ENCODE data around the gene ITSN1.

The ITSN1 gene

GRCh38 chr21:33729641-33730040 is 87.3 kb downstream of the ITSN1 start:
- DNase-seq (ENCODE audit: low read depth in 2 of 2), result no peak

DNA sequence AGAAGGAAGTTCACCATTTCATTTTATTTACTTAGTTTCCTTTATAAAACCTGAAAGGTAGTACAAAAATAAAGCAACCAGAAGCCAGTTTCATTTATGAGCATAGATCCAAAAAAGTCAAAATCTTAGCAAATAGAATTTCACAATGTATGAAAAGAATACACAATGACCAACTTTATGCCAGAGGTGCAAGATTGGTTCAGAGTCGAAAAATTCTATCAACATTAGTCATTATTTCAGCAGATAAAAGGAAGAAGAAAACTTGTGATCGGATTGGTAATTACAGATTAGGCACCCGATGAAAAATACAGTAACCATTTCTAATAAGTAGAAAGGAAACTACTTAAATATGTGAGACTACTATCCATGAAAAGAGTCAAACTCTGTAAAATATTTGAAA is 89.1 kb downstream of the ITSN1 start:
- DNase-seq (ENCODE audit: low read depth in 2 of 2), result no peak

- DNase-seq (ENCODE audit: low read depth in 2 of 2), result no peak
Observed at GRCh38 chr21:33732038-33732437, 89.7 kb downstream of the ITSN1 start.

DNA sequence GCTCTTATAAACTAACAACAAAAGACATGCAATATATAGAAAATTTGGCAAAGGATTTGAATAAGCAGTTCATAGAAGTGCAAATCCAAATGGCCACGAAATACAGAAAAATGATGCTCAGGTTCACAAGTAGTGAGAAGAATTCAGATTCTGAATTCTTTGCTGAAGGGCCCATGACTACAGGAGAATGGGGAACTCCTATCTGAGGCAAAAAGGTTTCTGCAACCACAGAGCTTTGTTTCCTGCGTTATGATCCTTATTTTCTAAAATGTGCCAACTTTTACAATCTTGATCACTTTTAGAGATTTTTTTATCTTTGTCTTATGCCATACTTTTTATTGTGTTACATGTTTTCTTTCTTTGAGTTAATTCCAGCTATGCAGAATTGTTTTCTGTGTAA is 91.3 kb downstream of the ITSN1 start:
- DNase-seq (ENCODE audit: low read depth in 2 of 2), result no peak

DNA sequence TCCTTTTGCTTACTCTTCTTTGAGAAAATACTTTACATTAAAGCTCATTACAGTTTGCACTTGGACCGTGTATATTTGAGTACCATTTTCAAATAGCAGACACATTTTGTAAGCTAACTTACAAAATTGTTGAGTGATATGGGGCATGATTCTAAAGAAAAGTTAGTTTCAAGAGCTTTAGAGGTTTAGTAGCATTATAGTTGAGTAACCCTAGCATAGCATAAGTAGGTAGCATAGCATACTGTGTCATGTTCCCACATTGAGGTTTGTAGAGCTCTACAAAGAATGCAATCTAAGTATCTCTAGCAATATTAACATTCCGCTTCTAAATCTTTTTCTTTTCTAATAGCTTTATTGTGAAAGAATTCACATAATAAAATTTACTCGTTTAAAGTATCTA is 92.0 kb downstream of the ITSN1 start:
- DNase-seq (ENCODE audit: low read depth in 2 of 2), result no peak

GRCh38 chr21:33734818-33735217 is 92.5 kb downstream of the ITSN1 start:
- no peak for DNase-seq (ENCODE audit: low read depth in 2 of 2)

GRCh38 chr21:33736569-33736968 is 94.3 kb downstream of the ITSN1 start:
- no peak for DNase-seq (ENCODE audit: low read depth in 2 of 2)

GRCh38 chr21:33739701-33740100 is 97.4 kb downstream of the ITSN1 start:
- DNase-seq (ENCODE audit: low read depth in 2 of 2), result no peak

DNA sequence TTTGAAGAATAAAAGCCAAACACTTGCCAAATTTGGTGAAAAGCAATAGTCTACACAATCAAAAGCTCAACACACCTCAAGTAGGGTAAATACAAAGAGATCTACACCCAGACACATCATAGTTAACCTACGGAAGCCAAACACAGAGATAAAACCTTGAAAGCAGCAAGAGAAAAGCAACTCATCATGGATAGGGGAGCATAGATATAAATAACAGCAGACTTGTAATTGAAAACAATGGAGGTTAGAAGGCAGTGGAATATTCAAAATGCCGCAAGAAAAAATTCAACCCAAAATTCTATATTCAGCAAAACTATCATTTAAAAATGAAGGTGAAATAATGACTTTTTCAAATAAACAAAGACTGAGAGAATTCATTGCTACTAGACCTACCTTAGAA is 105.1 kb downstream of the ITSN1 start:
- no peak for DNase-seq (ENCODE audit: low read depth in 2 of 2)

- DNase-seq (ENCODE audit: low read depth in 2 of 2), result no peak
Observed at GRCh38 chr21:33748903-33749302, 106.6 kb downstream of the ITSN1 start.

DNA sequence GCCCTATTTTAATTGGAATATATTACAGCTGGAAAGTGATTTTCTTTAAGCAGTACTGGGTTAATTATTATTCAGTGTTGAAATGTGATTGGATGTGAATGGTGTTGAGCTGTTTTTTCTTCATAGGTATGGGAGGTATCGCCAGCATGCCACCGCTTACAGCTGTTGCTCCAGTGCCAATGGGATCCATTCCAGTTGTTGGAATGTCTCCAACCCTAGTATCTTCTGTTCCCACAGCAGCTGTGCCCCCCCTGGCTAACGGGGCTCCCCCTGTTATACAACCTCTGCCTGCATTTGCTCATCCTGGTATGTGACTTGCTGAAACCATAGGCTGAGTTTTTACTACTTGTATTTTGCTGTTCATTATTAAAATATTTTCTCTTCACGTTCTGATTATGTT is 107.7 kb downstream of the ITSN1 start:
- no peak for DNase-seq (ENCODE audit: low read depth in 2 of 2)

DNA sequence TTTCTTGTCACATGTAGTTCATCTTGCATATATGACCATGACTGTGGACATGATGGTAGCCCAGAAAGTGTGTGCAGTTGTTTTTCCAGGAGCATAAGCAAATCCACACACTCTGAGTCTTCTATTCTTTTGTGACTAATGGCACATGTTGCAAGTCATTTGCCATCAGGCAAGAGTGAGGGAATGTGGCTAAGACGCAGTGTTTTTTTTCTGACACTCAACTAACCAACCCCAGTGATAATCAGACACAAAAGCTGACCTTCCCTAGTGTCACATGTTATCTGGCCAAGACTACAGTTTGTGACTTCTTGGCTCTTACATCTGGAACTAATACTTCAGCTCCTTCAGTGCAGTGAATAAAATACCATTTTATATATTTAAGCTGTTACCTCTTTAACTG is 108.8 kb downstream of the ITSN1 start:
- DNase-seq (ENCODE audit: low read depth in 2 of 2), result no peak

- DNase-seq (ENCODE audit: low read depth in 2 of 2), result no peak
Observed at GRCh38 chr21:33751533-33751932, 109.2 kb downstream of the ITSN1 start.

DNA sequence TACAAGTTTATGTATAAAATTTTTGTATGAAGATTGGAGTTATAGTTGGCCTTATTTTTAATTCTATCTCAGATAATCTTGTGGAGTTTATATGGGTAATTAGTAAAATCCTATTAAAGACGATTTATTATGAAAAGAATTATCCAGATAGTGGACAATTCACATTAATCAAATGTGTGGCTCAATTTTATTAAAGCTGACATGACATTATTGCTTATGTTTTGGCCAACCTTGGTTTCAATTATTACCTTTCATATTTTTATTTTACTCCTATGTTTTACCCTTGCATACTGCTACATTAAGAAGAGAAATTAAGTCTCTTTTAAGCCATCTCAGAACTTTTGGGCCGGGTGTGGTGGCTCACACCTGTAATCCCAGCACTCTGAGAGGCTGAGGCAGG is 110.0 kb downstream of the ITSN1 start:
- no peak for DNase-seq (ENCODE audit: low read depth in 2 of 2)

DNA sequence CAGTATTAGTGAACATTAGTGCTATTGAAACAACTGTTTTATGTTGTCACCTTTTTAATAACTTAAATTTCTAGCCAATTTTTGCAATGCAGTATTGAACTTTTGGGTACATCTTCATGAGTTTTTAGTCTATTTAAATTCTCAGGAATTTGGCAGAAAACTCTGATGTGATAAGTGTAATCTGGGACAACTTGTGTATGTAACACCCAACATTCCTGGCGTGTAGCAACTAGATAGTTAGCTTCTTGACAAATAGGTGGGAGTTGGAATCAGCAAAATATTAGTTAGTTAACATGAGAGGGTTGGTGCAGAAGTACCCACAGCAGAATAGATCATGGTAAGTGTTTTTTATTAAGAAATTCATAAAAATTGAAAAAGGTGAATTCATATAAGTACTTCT is 111.6 kb downstream of the ITSN1 start:
- DNase-seq (ENCODE audit: low read depth in 2 of 2), result no peak

- no peak for DNase-seq (ENCODE audit: low read depth in 2 of 2)
Observed at GRCh38 chr21:33754481-33754880, 112.2 kb downstream of the ITSN1 start.

- no peak for DNase-seq (ENCODE audit: low read depth in 2 of 2)
Observed at GRCh38 chr21:33755354-33755753, 113.1 kb downstream of the ITSN1 start.

DNA sequence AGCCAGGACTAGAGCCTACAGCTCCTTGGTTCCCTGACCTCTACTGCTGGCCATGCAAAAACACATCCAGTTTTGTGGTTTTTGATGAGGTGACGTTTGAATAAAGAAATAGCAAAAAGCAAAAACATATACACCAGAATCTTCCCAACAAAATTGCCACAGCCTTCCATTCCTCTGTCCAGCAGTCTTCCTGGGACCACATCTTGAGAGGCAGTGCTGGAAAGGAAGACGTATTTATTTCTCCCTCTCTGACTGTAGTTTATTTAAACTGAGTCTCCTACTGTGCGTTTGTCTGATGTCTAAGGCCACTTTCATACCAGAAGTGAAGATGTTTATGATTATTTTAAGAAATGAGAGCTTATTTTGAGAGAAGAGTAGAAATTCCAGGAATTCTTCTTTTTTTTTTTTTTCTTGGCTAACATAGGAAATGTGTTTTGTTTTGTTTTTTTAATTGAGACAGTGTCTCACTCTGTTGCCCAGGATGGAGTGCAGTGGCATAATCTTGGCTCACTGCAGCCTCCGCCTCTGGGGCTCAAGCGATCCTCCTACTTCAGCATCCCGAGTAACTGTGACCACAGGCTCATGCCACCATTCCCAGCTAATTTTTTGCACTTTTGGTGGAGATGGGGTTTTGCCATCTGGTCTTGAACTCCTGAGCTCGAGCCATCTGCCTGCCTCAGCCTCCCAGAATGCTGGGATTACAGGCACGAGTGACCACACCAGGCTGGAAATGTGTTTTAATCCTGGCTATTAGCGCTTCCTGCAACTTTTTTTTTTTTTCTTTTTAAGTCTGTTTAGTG is 118.5 kb downstream of the ITSN1 start:
- no peak for DNase-seq (ENCODE audit: low read depth in 2 of 2)

GRCh38 chr21:33761441-33762036 is 119.2 kb downstream of the ITSN1 start:
- DNase-seq (ENCODE audit: low read depth in 2 of 2), result no peak

DNA sequence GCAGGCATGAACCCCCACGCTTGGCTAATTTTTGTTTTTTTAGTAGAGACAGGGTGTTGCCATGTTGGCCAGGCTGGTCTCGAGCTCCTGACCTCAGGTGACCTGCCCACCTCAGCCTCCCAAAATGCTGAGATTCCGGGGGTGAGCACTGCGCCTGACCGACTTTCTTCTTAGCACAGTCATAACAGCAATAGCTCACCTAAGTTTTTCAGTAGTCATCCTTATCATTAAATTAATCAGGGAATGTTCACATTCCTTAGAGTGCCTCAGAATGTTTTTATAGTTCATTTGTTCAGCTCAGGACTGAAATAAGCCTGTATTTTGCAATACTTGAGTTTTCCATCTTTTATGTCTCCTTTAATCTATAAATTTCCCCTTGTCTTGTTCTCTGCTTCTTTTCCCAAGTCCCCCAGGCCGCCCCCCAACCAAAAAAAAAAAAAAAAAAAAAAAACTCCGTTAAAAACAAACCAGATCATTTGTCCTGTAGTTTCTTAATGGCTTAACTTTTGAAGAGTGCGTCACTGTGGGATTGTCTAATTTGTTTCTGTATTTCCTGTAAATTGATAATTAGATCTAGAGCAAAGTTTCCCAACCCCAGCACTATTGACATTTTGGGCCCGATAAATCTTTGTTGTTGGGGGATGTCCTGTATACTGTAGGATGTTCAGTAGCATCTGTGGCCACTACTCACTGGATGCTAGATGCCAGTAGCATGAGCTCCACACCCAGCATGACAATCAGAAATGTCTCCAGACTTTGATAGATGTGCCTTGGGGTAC is 120.7 kb downstream of the ITSN1 start:
- DNase-seq (ENCODE audit: low read depth in 2 of 2), result no peak

GRCh38 chr21:33763582-33763899 is 121.2 kb downstream of the ITSN1 start:
- no peak for DNase-seq (ENCODE audit: low read depth in 2 of 2)

DNA sequence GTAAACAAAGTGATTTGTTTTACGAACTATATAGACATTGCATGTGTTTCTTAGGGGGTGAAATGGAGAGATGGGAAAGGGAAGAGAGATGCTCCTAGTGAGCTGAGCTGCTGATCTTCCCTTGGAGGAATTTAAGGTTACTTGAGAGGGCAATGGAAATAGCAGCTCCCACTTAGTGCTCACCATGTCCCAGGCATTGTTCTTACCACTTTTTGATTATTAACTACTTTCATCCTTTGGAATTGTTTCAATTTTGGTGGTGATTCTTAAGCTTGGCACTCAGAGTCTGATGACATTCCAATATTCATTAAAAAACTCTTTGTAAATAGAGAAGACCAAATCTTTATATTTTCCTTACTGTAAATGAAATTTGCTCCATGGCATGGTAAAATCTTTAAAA is 124.9 kb downstream of the ITSN1 start:
- no peak for DNase-seq (ENCODE audit: low read depth in 2 of 2)

- DNase-seq (ENCODE audit: low read depth in 2 of 2), result no peak
Observed at GRCh38 chr21:33767960-33768359, 125.7 kb downstream of the ITSN1 start.
